Spinal cord (tissue), 10 donors: ENCODE results near the gene ZNF892. TPM values are rescaled to one million over a fixed set of nuclear protein-coding genes. Genes with fewer than 3 reads are reported as not detected.
"Not testable (repeated sequence)": the region's sequence is repeated elsewhere in the genome, so short reads cannot be mapped to it uniquely, and the experiment has no call there.

ENCODE experiments used
- DNase-seq, 6 donors: peaks; one replicate each; pipeline versions ENCODE4 v3.0.0 to v3.0.0-alpha.2; 2013 to 2015; ENCODE audit warnings: low spot score in 6 of 6, low read depth in 4 of 6
- H3K27ac ChIP-seq: one replicate; pipeline ENCODE4 v1.5.1; 2013; ENCODE audit warnings: low read depth, low read length, control low read depth
- H3K27me3 ChIP-seq: one replicate; pipeline ENCODE4 v1.6.1; 2013; ENCODE audit warnings: low read length; ENCODE audit not compliant: control insufficient read depth, insufficient read depth
- H3K36me3 ChIP-seq: one replicate; pipeline ENCODE4 v1.6.1; 2013; ENCODE audit warnings: low read length; ENCODE audit not compliant: control insufficient read depth, insufficient read depth
- H3K4me1 ChIP-seq: one replicate; pipeline ENCODE4 v1.6.1; 2013; ENCODE audit warnings: low read length; ENCODE audit not compliant: control insufficient read depth, insufficient read depth
- H3K4me3 ChIP-seq: one replicate; pipeline ENCODE4 v1.5.1; 2013; ENCODE audit warnings: low read depth, low read length, control low read depth
- H3K9me3 ChIP-seq: one replicate; pipeline ENCODE4 v1.6.1; 2013; ENCODE audit warnings: low read length; ENCODE audit not compliant: control insufficient read depth, insufficient read depth
- WGBS: methylation state at CpG from one replicate; pipeline ENCODE4 v1.1.5; 2013; ENCODE audit warnings: missing lambda C conversion rate; ENCODE audit not compliant: insufficient coverage; 5-methylcytosine and 5-hydroxymethylcytosine counted together
- polyA plus RNA-seq, 2 donors: library from polyadenylated mRNA; unstranded; fragments of 120-200 nt; gene quantifications; one replicate each; pipeline ENCODE4 v1.2.1, GENCODE V29; 2013; ENCODE audit not compliant: insufficient read length in 2 of 2
- total RNA-seq, 2 donors: library from RNA; depleted of rRNA in 1 of 2; stranded (reverse); fragments of 120-200 nt in 1 of 2; fragments of >200 nt in 1 of 2; gene quantifications; one replicate each; pipeline versions ENCODE4 v1.2.3 to v1.2.4, GENCODE V29; 2013 to 2014
- donor health status: healthy.

The ZNF892 gene
- total and polyA plus RNA-seq, 4 donors = 4.5 to 16.2 (median 9.3) TPM

GRCh38 chr2:95174031-95174542, 33.2 kb upstream of the ZNF892 start:
- Histone ChIP-seq H3K4me1 (no peaks in the 10 kb centered on the region), H3K27me3 (no peaks in the 10 kb centered on the region), H3K27ac (no peak overlapping the region), H3K9me3 (no peaks in the 10 kb centered on the region), H3K4me3 (no peak overlapping the region), H3K36me3 (peaks cover 6% of the 10 kb centered on the region)
- WGBS = 93% methylated on average over 2 of the region's 2 CpGs
- no peak for DNase-seq

- Histone ChIP-seq H3K27ac (no peak overlapping the region), H3K4me1 (no peaks in the 10 kb centered on the region), H3K9me3 (no peaks in the 10 kb centered on the region), H3K36me3 (peaks cover 38% of the 10 kb centered on the region), H3K4me3 (no peak overlapping the region), H3K27me3 (no peaks in the 10 kb centered on the region)
- WGBS = 74% methylated on average over 5 of the region's 7 CpGs
- no peak for DNase-seq
Measured at GRCh38 chr2:95179451-95179850, 27.9 kb upstream of the ZNF892 start.

GRCh38 chr2:95181774-95182173, 25.5 kb upstream of the ZNF892 start:
- Histone ChIP-seq H3K9me3 (no peaks in the 10 kb centered on the region), H3K27me3 (no peaks in the 10 kb centered on the region), H3K4me1 (no peaks in the 10 kb centered on the region), H3K36me3 (peaks cover 38% of the 10 kb centered on the region), H3K4me3 (no peak overlapping the region), H3K27ac (no peak overlapping the region)
- DNase-seq = no peak
- WGBS = 96% methylated on average over 9 of the region's 18 CpGs

GRCh38 chr2:95185197-95185596, 22.1 kb upstream of the ZNF892 start:
- Histone ChIP-seq H3K36me3 (peaks cover 25% of the 10 kb centered on the region), H3K27me3 (no peaks in the 10 kb centered on the region), H3K9me3 (no peaks in the 10 kb centered on the region), H3K4me3 (no peak overlapping the region), H3K4me1 (no peaks in the 10 kb centered on the region), H3K27ac (no peak overlapping the region)
- WGBS = 86% methylated on average over 2 of the region's 3 CpGs
- DNase-seq = peak in 1 of 6 donors; percentile 23

- H3K27me3 ChIP-seq = no peaks in the 10 kb centered on the region
- no peak overlapping the region for H3K4me3 ChIP-seq
- no peak overlapping the region for H3K27ac ChIP-seq
- H3K36me3 ChIP-seq = peaks cover 20% of the 10 kb centered on the region
- WGBS = 83% methylated on average over 1 of the region's 2 CpGs
- no peak for DNase-seq
- no peaks in the 10 kb centered on the region for H3K4me1 ChIP-seq
- no peaks in the 10 kb centered on the region for H3K9me3 ChIP-seq
Measured at GRCh38 chr2:95185973-95186372, 21.3 kb upstream of the ZNF892 start.

GRCh38 chr2:95192956-95193355, 14.4 kb upstream of the ZNF892 start:
- not testable (repeated sequence) for H3K36me3 ChIP-seq, H3K4me1 ChIP-seq, H3K27ac ChIP-seq, H3K4me3 ChIP-seq, H3K9me3 ChIP-seq, H3K27me3 ChIP-seq
- WGBS = 7% methylated on average over 3 of the region's 15 CpGs
- DNase-seq = peak in 2 of 6 donors; percentile 27 to 79

GRCh38 chr2:95203911-95204310, 3.4 kb upstream of the ZNF892 start:
- Histone ChIP-seq H3K36me3 (no peaks in the 10 kb centered on the region), H3K9me3 (no peaks in the 10 kb centered on the region), H3K4me1 (no peaks in the 10 kb centered on the region), H3K4me3 (no peak overlapping the region), H3K27ac (no peak overlapping the region), H3K27me3 (no peaks in the 10 kb centered on the region)
- no peak for DNase-seq
- WGBS = 93% methylated on average over 3 of the region's 4 CpGs

- Histone ChIP-seq H3K4me1 (no peaks in the 10 kb centered on the region), H3K36me3 (no peaks in the 10 kb centered on the region), H3K27me3 (no peaks in the 10 kb centered on the region), H3K27ac (no peak overlapping the region), H3K9me3 (no peaks in the 10 kb centered on the region), H3K4me3 (no peak overlapping the region)
- no peak for DNase-seq
- 100% methylated on average over 1 of the region's 2 CpGs for WGBS
Measured at GRCh38 chr2:95204396-95204795, 2.9 kb upstream of the ZNF892 start.

GRCh38 chr2:95206096-95206495, 1.2 kb upstream of the ZNF892 start:
- H3K4me3 ChIP-seq = peak overlapping the region; percentile 82
- no peak for DNase-seq
- no peaks in the 10 kb centered on the region for H3K36me3 ChIP-seq
- no peaks in the 10 kb centered on the region for H3K27me3 ChIP-seq
- peaks cover 3% of the 10 kb centered on the region for H3K9me3 ChIP-seq
- no CpG with 5 or more reads among the region's 10 CpGs for WGBS
- H3K27ac ChIP-seq = no peak overlapping the region
- no peaks in the 10 kb centered on the region for H3K4me1 ChIP-seq

GRCh38 chr2:95208106-95208505, 785 bp downstream of the ZNF892 start:
- no peaks in the 10 kb centered on the region for H3K4me1 ChIP-seq
- WGBS = 14% methylated on average over 1 of the region's 6 CpGs
- H3K9me3 ChIP-seq = peaks cover 8% of the 10 kb centered on the region
- peak overlapping the region; percentile 82 for H3K4me3 ChIP-seq
- H3K27ac ChIP-seq = no peak overlapping the region
- no peak for DNase-seq
- peaks cover 3% of the 10 kb centered on the region for H3K36me3 ChIP-seq
- no peaks in the 10 kb centered on the region for H3K27me3 ChIP-seq
